ENCODE results near the gene NDUFA13.

NDUFA13 gene

GRCh38 chr19:19534556-19535265, 18.7 kb downstream of the NDUFA13 start:
- no peak for DNase-seq

- DNase-seq = no peak
Measured at GRCh38 chr19:19535311-19536191, 19.5 kb downstream of the NDUFA13 start.

- DNase-seq = no peak
Measured at GRCh38 chr19:19537075-19538048, 21.3 kb downstream of the NDUFA13 start.

- no peak for DNase-seq
Measured at GRCh38 chr19:19538061-19538784, 22.2 kb downstream of the NDUFA13 start, which contains the start of gene CILP2. TSS of gene CILP2 (plus strand) at chr19:19538265. CDS start at chr19:19538350, 85 bp downstream.

- no peak for DNase-seq
Measured at GRCh38 chr19:19538785-19539166, 22.8 kb downstream of the NDUFA13 start.

- no peak for DNase-seq
Measured at GRCh38 chr19:19539698-19540063, 23.7 kb downstream of the NDUFA13 start.

GRCh38 chr19:19540064-19540714, 24.2 kb downstream of the NDUFA13 start:
- DNase-seq = no peak

- no peak for DNase-seq
Measured at GRCh38 chr19:19540715-19541515, 24.9 kb downstream of the NDUFA13 start.

- no peak for DNase-seq
Measured at GRCh38 chr19:19541616-19542015, 25.6 kb downstream of the NDUFA13 start.

- no peak for DNase-seq
Measured at GRCh38 chr19:19542507-19542906, 26.5 kb downstream of the NDUFA13 start.

- no peak for DNase-seq
Measured at GRCh38 chr19:19543101-19543500, 27.1 kb downstream of the NDUFA13 start.

- DNase-seq = no peak
Measured at GRCh38 chr19:19543640-19544039, 27.6 kb downstream of the NDUFA13 start.

GRCh38 chr19:19544257-19544953, 28.4 kb downstream of the NDUFA13 start:
- DNase-seq = no peak

- DNase-seq = no peak
Measured at GRCh38 chr19:19544954-19545591, 29.0 kb downstream of the NDUFA13 start.

- DNase-seq = no peak
Measured at GRCh38 chr19:19545707-19546106, 29.7 kb downstream of the NDUFA13 start.

- DNase-seq = no peak
Measured at GRCh38 chr19:19546751-19547162, 30.7 kb downstream of the NDUFA13 start.

- DNase-seq = no peak
Measured at GRCh38 chr19:19547674-19548336, 31.8 kb downstream of the NDUFA13 start.

GRCh38 chr19:19548915-19549759, 33.1 kb downstream of the NDUFA13 start:
- DNase-seq = no peak

All from midbrain (tissue), 1 donor.